Right lobe of liver (tissue), 6 donors: Measurements from ENCODE around the gene CAPZB. TPM values are rescaled to one million over a fixed set of nuclear protein-coding genes. Genes with fewer than 3 reads are reported as not detected.
A peak's percentile ranks its signal among the peaks of the same experiment; 100 is the strongest.

ENCODE experiments used
- ATAC-seq, 4 donors: fragments of 200-7000 bp; cut with Tn5 transposase; one replicate each; pipeline ENCODE4 v1.9.1; 2020; ENCODE audit warnings: mild to moderate bottlenecking in 4 of 4, moderate library complexity in 4 of 4
- DNase-seq, 3 donors: peaks; one replicate each; pipeline ENCODE4 v3.0.0-alpha.2; 2020
- H3K27ac ChIP-seq, 3 donors: fragments of 200-600 bp; one replicate each; pipeline ENCODE4 v1.8.0; 2022
- H3K27me3 ChIP-seq, 2 donors: fragments of 200-600 bp; one replicate each; pipeline ENCODE4 v1.8.0; 2022
- H3K36me3 ChIP-seq, 4 donors: fragments of 200-600 bp; sonication (generic) in 1 of 4; one replicate each; pipeline versions ENCODE4 v1.5.1 to v1.8.0; 2017 to 2022; ENCODE audit warnings: control low read depth in 1 of 4
- H3K4me1 ChIP-seq, 4 donors: fragments of 200-600 bp; sonication (generic) in 1 of 4; one replicate each; pipeline versions ENCODE4 v1.5.1 to v1.8.0; 2017 to 2022; ENCODE audit warnings: control low read depth in 1 of 4
- H3K4me3 ChIP-seq, 3 donors: fragments of 200-600 bp; one replicate each; pipeline ENCODE4 v1.8.0; 2022
- H3K9me3 ChIP-seq, 4 donors: fragments of 200-600 bp; sonication (generic) in 1 of 4; one replicate each; pipeline versions ENCODE4 v1.5.1 to v1.8.0; 2017 to 2022; ENCODE audit warnings: control low read depth in 1 of 4
- POLR2A ChIP-seq: fragments of 450-650 bp; IDR thresholded peaks from one replicate; pipeline ENCODE4 v1.6.1; 2017; ENCODE audit warnings: antibody characterized with exemption, mild to moderate bottlenecking
- WGBS: methylation state at CpG from one replicate; pipeline ENCODE4 v1.1.6; 2018; ENCODE audit warnings: low coverage, low lambda C conversion rate; ENCODE audit not compliant: insufficient coverage; ENCODE audit errors: missing lambda C conversion rate; 5-methylcytosine and 5-hydroxymethylcytosine counted together
- intact Hi-C, 2 donors: fragments of 100-400 bp; cut with DNase I; formaldehyde crosslinking; loops; one replicate each; pipeline versions ENCODE4 v1.11.2 to v1.14.1; 2022
- total RNA-seq, 6 experiments: library from RNA; depleted of rRNA in 2 of 6; stranded (reverse); fragments of >200 nt in 2 of 6; fragmentation: NEBNext Ultra II Directional in 3 of 6; extraction: Animal tissue kit (Norgen Biotek cat#: 25700) in 3 of 6; gene quantifications; one replicate each; pipeline versions ENCODE4 v1.1.0 to v1.2.4, GENCODE V29; 2016 to 2023
- TF ChIP-seq, protein P1 (sequence below), 4 donors: fragments of 200-600 bp in 3 of 4; fragments of 450-650 bp in 1 of 4; IDR thresholded peaks; one replicate each; pipeline versions ENCODE4 v1.5.1 to v1.8.0; 2016 to 2022; ENCODE audit warnings: antibody characterized with exemption in 4 of 4, mild to moderate bottlenecking in 2 of 4
- donor health status: DM: no; HTN: yes; CAD: no.
- donor health status: DM: no; HTN: no; CAD: no.
- donor health status: DM: no; HTN: no; CAD: no.
- donor health status: DM: no; HTN: yes; CAD: no.
- donor health status: DM: no; HTN: yes; CAD: no.

Gene CAPZB
- total RNA-seq, 6 experiments from 2014 or later: 53.5 to 117 (median 88.0) TPM

DNA sequence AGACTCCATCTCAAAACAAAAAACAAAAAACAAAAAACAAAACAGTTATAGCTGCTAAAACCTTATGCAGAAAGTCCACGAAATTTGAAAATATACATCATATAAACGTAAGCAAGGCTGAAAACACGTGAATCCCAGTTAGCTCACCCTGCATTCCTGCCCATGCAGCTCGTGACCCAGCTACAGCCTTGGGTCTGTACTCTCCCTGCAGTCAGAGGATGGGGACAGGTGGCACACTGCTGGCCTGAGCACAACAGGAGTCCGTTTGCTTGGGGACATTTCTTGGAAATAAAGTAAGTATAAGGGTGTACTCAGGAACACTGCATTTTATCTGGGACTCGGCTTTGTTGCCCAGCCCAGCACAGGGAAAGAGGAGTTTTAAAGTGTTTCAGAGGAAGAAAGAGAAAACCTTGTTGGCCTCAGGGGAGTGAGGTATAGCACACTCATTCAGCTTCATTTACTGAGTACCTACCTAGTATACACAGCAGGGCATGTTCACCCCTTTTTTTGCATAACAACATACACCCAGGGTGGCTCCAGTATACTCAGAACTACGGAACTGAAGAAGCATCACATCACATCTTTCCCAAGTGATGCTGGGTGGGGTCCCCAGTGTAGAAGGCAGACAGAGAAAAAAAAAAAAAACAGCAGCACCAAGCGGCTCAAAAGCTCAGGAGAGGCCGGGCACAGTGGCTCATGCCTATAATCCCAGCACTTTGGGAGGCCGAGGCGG lies 44.1 kb downstream of the CAPZB start:
- Histone ChIP-seq H3K36me3 (no peaks in the 10 kb centered on the region), H3K4me3 (no peak overlapping the region), H3K27me3 (no peaks in the 10 kb centered on the region), H3K9me3 (no peaks in the 10 kb centered on the region), H3K27ac (no peak overlapping the region), H3K4me1 (peaks cover 0 to 35% (median 15%) of the 10 kb centered on the region in 4 donors)
- DNase-seq: no peak
- no peak for TF ChIP-seq POLR2A
- TF ChIP-seq, protein P1, sequence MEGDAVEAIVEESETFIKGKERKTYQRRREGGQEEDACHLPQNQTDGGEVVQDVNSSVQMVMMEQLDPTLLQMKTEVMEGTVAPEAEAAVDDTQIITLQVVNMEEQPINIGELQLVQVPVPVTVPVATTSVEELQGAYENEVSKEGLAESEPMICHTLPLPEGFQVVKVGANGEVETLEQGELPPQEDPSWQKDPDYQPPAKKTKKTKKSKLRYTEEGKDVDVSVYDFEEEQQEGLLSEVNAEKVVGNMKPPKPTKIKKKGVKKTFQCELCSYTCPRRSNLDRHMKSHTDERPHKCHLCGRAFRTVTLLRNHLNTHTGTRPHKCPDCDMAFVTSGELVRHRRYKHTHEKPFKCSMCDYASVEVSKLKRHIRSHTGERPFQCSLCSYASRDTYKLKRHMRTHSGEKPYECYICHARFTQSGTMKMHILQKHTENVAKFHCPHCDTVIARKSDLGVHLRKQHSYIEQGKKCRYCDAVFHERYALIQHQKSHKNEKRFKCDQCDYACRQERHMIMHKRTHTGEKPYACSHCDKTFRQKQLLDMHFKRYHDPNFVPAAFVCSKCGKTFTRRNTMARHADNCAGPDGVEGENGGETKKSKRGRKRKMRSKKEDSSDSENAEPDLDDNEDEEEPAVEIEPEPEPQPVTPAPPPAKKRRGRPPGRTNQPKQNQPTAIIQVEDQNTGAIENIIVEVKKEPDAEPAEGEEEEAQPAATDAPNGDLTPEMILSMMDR (IDR thresholded peaks at IDR 0.05): no peak
- ATAC-seq: peak in 1 of 4 donors; percentile 4
- 94% methylated on average over 7 of the region's 11 CpGs for WGBS
- intact Hi-C loops: no loop called here

DNA sequence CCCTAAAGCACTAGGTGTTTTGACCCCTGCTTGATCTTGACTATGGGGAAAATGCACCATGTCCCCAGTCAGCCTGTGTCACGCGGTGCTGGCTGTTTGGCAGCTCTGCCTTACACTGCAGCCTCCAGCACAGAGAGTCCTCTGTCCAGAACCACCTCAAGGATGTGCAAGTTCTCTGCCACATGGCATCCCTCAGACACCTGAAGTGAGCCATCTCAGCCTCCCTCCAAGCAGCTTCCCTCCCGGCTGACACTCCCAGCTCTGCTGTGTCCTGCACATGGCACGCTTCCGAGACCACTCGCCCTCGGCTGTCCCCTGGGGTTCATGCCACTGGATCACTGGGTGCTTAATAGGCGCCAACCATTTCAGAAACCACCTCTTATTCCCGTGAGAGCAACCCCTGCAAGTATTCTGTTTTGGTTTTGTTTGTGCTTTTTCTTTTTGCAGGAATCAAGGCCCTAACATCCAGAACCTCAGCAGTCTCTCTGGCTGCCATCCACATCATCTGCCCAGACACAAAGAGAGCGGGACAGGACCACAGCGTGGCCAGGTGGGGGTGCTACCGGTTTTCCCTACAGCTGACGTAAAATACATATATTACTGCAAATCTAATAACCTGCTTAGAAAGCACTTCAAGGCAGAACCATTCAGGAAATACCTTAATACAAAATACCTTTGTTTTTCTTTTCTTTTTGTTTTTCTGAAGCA lies 45.7 kb downstream of the CAPZB start:
- no peak for TF ChIP-seq POLR2A
- TF ChIP-seq, protein P1 (IDR thresholded peaks at IDR 0.05): no peak
- Histone ChIP-seq H3K36me3 (no peaks in the 10 kb centered on the region), H3K27ac (peak overlapping the region in 1 of 3 donors; percentile 69), H3K27me3 (no peaks in the 10 kb centered on the region), H3K4me1 (peaks cover 0 to 42% (median 19%) of the 10 kb centered on the region in 4 donors), H3K4me3 (no peak overlapping the region), H3K9me3 (no peaks in the 10 kb centered on the region)
- DNase-seq (peak in 1 of 3 donors; percentile 55), ATAC-seq (peak in 2 of 4 donors; percentile 10 to 32)
- intact Hi-C loops: no loop called here
- WGBS: 78% methylated on average over 6 of the region's 13 CpGs

DNA sequence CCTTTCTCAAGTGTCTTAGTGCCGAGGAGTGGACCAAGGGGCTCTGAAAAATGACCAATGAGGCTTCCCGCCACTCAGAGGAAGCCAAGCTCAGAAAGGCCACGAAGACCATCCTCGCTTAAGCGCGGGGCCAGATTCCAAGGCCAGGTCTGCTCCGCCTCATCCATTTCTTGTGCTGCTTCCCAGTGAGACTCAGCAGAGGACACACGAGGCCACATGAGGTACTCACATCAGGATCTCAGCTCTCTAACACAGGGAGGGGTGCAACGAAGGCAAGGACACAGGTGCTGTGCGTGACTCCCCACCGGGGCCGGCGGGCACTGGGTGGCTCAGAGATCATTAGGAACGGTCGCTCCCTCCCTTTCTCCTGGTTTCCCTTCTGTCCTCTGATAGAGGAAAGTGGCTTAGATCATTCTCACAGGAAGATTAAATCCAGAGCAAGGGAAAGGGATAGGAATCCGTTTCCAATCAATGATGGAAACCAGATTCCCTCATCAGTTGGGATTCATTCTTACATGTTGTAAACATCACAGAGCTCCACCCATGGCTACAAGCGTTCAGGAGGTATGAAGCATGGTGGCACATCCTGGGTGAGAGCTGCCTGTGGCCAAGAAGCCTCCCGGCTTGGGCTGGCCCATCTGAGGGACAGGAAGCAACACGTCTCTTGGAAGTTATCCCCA lies 46.7 kb downstream of the CAPZB start:
- Histone ChIP-seq H3K27me3 (no peaks in the 10 kb centered on the region), H3K4me1 (peaks cover 0 to 44% (median 19%) of the 10 kb centered on the region in 4 donors), H3K9me3 (no peaks in the 10 kb centered on the region), H3K36me3 (no peaks in the 10 kb centered on the region), H3K4me3 (no peak overlapping the region), H3K27ac (peak overlapping the region; percentile 48 to 69 (median 54))
- WGBS: 74% methylated on average over 12 of the region's 19 CpGs
- DNase-seq (no peak), ATAC-seq (peak in 1 of 4 donors; percentile 2)
- TF ChIP-seq, protein P1 (IDR thresholded peaks at IDR 0.05): no peak
- TF ChIP-seq POLR2A: no peak
- intact Hi-C loops: no loop called here

DNA sequence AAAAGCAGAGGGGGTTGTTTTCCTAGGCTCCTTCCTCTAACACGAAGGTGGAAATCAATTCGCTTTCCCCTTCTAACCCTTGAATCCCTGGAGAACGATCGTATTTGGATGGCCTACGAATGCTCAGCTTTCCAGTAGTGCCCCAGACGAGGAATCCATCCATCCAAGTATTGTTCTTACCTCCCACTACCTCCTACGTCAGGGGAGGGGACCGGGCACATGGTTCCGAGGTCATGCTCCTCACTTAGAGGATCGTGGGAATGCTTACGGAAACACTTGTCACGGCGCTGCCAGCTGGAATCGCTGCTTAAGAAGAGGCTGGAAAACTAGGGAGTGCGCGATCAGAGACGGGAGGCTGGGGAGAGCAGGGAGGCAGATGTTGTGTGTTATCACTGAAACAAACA lies 47.4 kb downstream of the CAPZB start:
- H3K4me3 ChIP-seq: no peak overlapping the region
- TF ChIP-seq, protein P1 (IDR thresholded peaks at IDR 0.05): no peak
- TF ChIP-seq POLR2A: no peak
- peaks cover 0 to 48% (median 19%) of the 10 kb centered on the region in 4 donors for H3K4me1 ChIP-seq
- H3K27me3 ChIP-seq: no peaks in the 10 kb centered on the region
- peak in 2 of 3 donors; percentile 51 to 56 for DNase-seq
- intact Hi-C loops: no loop called here
- H3K27ac ChIP-seq: peak overlapping the region; percentile 54 to 68 (median 64)
- peak; percentile 2 to 35 (median 16) for ATAC-seq
- WGBS: 75% methylated on average over 7 of the region's 17 CpGs
- no peaks in the 10 kb centered on the region for H3K36me3 ChIP-seq
- no peaks in the 10 kb centered on the region for H3K9me3 ChIP-seq
